Fibroblast of lung (primary cell): ENCODE data around the gene SCN1B. TPM values are rescaled to one million over a fixed set of nuclear protein-coding genes. Genes with fewer than 3 reads are reported as not detected.
A peak's percentile ranks its signal among the peaks of the same experiment; 100 is the strongest.

ENCODE experiments used
- DNase-seq, 2 donors: peaks; one replicate each; pipeline versions ENCODE4 v3.0.0 to v3.0.0-alpha.2; 2010; ENCODE audit warnings: low read depth in 2 of 2
- H2AFZ ChIP-seq: 2 replicates; pipeline ENCODE4 v1.5.1; 2012; ENCODE audit warnings: low read length, control low read depth, inconsistent platforms
- H3K27ac ChIP-seq: 2 replicates; pipeline ENCODE4 v1.5.1; 2011; ENCODE audit warnings: low read length, control low read depth; ENCODE audit not compliant: insufficient read depth
- H3K27me3 ChIP-seq: 2 replicates; pipeline ENCODE4 v1.5.1; 2011; ENCODE audit warnings: mild to moderate bottlenecking, low read length; ENCODE audit not compliant: control insufficient read depth, insufficient read depth
- H3K36me3 ChIP-seq: 2 replicates; pipeline ENCODE4 v1.5.1; 2011; ENCODE audit warnings: low read length; ENCODE audit not compliant: control insufficient read depth, insufficient read depth
- H3K4me1 ChIP-seq: 2 replicates; pipeline ENCODE4 v1.5.1; 2011; ENCODE audit warnings: low read length; ENCODE audit not compliant: control insufficient read depth, insufficient read depth; ENCODE audit errors: extremely low read depth
- H3K4me2 ChIP-seq: 2 replicates; pipeline ENCODE4 v1.5.1; 2011; ENCODE audit warnings: low read length, control low read depth; ENCODE audit not compliant: insufficient read depth; ENCODE audit errors: extremely low read depth
- H3K4me3 ChIP-seq, 4 experiments: fragments of 200-600 bp in 1 of 4; sonication (generic) in 1 of 4; replicated peaks in 1 of 4; 2 replicates each; pipeline ENCODE4 v1.5.1; 2011 to 2016; ENCODE audit warnings: low read length in 4 of 4, low read depth in 3 of 4, mild to moderate bottlenecking in 3 of 4, control low read depth in 2 of 4, inconsistent platforms in 1 of 4, mixed read lengths in 1 of 4; ENCODE audit not compliant: insufficient read depth in 1 of 4; ENCODE audit errors: control extremely low read depth in 1 of 4
- H3K79me2 ChIP-seq: 2 replicates; pipeline ENCODE4 v1.5.1; 2012; ENCODE audit warnings: mild to moderate bottlenecking, low read length, inconsistent platforms; ENCODE audit not compliant: control insufficient read depth, insufficient read depth
- H3K9ac ChIP-seq: 2 replicates; pipeline ENCODE4 v1.5.1; 2011; ENCODE audit warnings: mild to moderate bottlenecking, low read length, control low read depth; ENCODE audit not compliant: insufficient read depth
- H3K9me3 ChIP-seq: 2 replicates; pipeline ENCODE4 v1.5.1; 2012; ENCODE audit warnings: low read depth, low read length; ENCODE audit not compliant: control insufficient read depth, insufficient read depth
- H4K20me1 ChIP-seq: 2 replicates; pipeline ENCODE4 v1.5.1; 2011; ENCODE audit warnings: low read length; ENCODE audit not compliant: control insufficient read depth, insufficient read depth; ENCODE audit errors: extremely low read depth
- EZH2 ChIP-seq: IDR thresholded peaks from 2 replicates; pipeline ENCODE4 v1.5.1; 2012; ENCODE audit warnings: low read length, control low read depth, mild to moderate bottlenecking; ENCODE audit errors: missing control alignments
- polyA plus RNA-seq, 2 donors: library from polyadenylated mRNA; depleted of rRNA in 1 of 2; stranded (reverse) in 1 of 2; unstranded in 1 of 2; fragments of >200 nt; gene quantifications; 2 replicates each; pipeline ENCODE4 v1.2.1, GENCODE V29; 2011 to 2012; ENCODE audit warnings: missing spikeins in 1 of 2
- total RNA-seq: library from RNA; depleted of rRNA; stranded (reverse); fragments of >200 nt; gene quantifications from 2 replicates; pipeline ENCODE4 v1.2.1, GENCODE V29; 2014
- TF ChIP-seq, protein P1 (sequence below), 2 donors: IDR thresholded peaks in 1 of 2; conservative IDR thresholded peaks in 1 of 2; 1 replicate in 1 of 2; 2 replicates in 1 of 2; pipeline ENCODE4 v1.5.1; 2011 to 2012; ENCODE audit warnings: low read length in 2 of 2, control low read depth in 1 of 2, inconsistent platforms in 1 of 2, low read depth in 1 of 2, mild to moderate bottlenecking in 1 of 2

SCN1B gene
- total and polyA plus RNA-seq, 2 donors (not counting 1 experiment from before 2014, with no cell fraction given): 11.0 to 14.5 TPM

DNA sequence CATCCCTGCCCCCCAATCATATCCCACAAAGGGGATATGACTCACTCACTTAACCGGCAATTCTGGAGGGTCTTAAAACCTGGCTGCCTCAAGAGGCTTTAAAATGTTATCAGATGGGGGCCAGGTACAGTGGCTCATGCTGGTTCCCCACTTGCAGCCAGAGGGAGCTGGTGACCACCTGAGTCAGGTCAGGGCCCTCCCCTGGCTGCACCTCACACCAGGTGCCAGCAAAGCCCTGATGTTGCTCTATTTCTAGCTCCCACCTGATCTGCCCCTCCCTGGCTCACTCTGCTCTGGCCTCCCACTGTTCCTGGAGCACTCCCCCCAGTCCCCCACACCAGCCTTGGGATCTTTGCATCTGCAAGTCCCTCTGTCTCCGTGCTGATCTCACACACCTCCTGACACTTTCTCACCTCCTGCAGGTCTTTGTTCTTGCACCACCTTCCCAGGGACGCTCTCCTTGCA lies 25.5 kb downstream of the SCN1B start:
- Histone ChIP-seq H3K4me1 (no peaks in the 10 kb centered on the region), H3K4me3 (no peak overlapping the region), H3K9ac (no peak overlapping the region), H4K20me1 (no peaks in the 10 kb centered on the region), H3K79me2 (no peaks in the 10 kb centered on the region), H3K27me3 (peaks cover 6% of the 10 kb centered on the region), H2AFZ (no peak overlapping the region), H3K4me2 (no peak overlapping the region), H3K36me3 (no peaks in the 10 kb centered on the region), H3K27ac (no peak overlapping the region), H3K9me3 (no peaks in the 10 kb centered on the region)
- TF ChIP-seq EZH2: no peak
- TF ChIP-seq, protein P1, sequence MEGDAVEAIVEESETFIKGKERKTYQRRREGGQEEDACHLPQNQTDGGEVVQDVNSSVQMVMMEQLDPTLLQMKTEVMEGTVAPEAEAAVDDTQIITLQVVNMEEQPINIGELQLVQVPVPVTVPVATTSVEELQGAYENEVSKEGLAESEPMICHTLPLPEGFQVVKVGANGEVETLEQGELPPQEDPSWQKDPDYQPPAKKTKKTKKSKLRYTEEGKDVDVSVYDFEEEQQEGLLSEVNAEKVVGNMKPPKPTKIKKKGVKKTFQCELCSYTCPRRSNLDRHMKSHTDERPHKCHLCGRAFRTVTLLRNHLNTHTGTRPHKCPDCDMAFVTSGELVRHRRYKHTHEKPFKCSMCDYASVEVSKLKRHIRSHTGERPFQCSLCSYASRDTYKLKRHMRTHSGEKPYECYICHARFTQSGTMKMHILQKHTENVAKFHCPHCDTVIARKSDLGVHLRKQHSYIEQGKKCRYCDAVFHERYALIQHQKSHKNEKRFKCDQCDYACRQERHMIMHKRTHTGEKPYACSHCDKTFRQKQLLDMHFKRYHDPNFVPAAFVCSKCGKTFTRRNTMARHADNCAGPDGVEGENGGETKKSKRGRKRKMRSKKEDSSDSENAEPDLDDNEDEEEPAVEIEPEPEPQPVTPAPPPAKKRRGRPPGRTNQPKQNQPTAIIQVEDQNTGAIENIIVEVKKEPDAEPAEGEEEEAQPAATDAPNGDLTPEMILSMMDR (conservative IDR thresholded peaks at IDR 0.05 in 1 of 2, IDR thresholded peaks at IDR 0.05 in 1 of 2; ENCODE audit: low read depth in 1 of 2, low read length in 2 of 2): no peak
- DNase-seq: no peak

- Histone ChIP-seq H3K9me3 (no peaks in the 10 kb centered on the region), H3K4me3 (no peak overlapping the region), H3K9ac (no peak overlapping the region), H3K36me3 (no peaks in the 10 kb centered on the region), H4K20me1 (no peaks in the 10 kb centered on the region), H3K27ac (no peak overlapping the region), H3K79me2 (no peaks in the 10 kb centered on the region), H3K27me3 (peaks cover 6% of the 10 kb centered on the region), H3K4me1 (no peaks in the 10 kb centered on the region), H3K4me2 (no peak overlapping the region), H2AFZ (no peak overlapping the region)
- DNase-seq: no peak
- TF ChIP-seq, protein P1 (conservative IDR thresholded peaks at IDR 0.05 in 1 of 2, IDR thresholded peaks at IDR 0.05 in 1 of 2; ENCODE audit: low read depth in 1 of 2, low read length in 2 of 2): no peak
- peak; percentile 28 for TF ChIP-seq EZH2
Measured at GRCh38 chr19:35056513-35057063, 26.3 kb downstream of the SCN1B start.

- Histone ChIP-seq H3K27me3 (peaks cover 6% of the 10 kb centered on the region), H3K4me3 (no peak overlapping the region), H3K9ac (no peak overlapping the region), H4K20me1 (no peaks in the 10 kb centered on the region), H3K27ac (no peak overlapping the region), H3K36me3 (no peaks in the 10 kb centered on the region), H3K79me2 (no peaks in the 10 kb centered on the region), H3K4me1 (no peaks in the 10 kb centered on the region), H3K9me3 (no peaks in the 10 kb centered on the region), H3K4me2 (no peak overlapping the region), H2AFZ (no peak overlapping the region)
- TF ChIP-seq, protein P1 (conservative IDR thresholded peaks at IDR 0.05 in 1 of 2, IDR thresholded peaks at IDR 0.05 in 1 of 2; ENCODE audit: low read depth in 1 of 2, low read length in 2 of 2): no peak
- no peak for DNase-seq
Measured at GRCh38 chr19:35058370-35058769, 28.1 kb downstream of the SCN1B start.
